GM18511 (cell line): ENCODE measurements around the gene PHAX.
"Not testable (repeated sequence)": the region's sequence is repeated elsewhere in the genome, so short reads cannot be mapped to it uniquely, and the experiment has no call there.

Source experiments
- ATAC-seq: cut with Tn5 transposase; IDR thresholded peaks from one replicate; pipeline ENCODE4 v1.9.1; 2021; ENCODE audit warnings: mild to moderate bottlenecking, moderate library complexity; ENCODE audit not compliant: unreplicated experiment

The PHAX gene

DNA sequence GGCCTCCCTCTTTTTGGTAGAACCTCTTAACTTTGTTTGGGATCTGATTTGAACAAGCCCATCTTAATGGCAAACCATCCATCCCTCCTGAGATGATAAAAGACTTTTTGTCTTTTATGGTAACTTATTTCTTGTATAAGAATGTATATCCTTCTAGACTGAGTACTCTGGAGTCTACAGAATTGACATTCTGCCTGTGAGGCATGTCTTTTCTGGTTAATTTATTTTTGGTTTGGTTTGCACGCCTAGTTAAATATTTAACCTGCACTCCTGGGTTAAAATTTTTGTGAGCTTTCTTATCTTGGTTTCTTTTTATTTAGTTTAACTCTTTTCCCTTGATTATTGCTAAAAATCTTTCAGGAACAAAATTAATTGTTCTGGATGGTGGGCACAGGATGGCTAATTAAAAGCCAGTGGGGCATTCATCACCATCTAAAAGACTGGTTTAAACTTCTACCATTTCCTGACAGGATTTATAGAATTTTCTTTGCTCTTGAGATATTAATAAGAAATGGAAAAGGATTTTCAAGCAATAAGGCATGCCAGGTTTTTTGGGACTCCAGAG lies 50.3 kb downstream of the PHAX start:
- peak; percentile 56 for ATAC-seq

DNA sequence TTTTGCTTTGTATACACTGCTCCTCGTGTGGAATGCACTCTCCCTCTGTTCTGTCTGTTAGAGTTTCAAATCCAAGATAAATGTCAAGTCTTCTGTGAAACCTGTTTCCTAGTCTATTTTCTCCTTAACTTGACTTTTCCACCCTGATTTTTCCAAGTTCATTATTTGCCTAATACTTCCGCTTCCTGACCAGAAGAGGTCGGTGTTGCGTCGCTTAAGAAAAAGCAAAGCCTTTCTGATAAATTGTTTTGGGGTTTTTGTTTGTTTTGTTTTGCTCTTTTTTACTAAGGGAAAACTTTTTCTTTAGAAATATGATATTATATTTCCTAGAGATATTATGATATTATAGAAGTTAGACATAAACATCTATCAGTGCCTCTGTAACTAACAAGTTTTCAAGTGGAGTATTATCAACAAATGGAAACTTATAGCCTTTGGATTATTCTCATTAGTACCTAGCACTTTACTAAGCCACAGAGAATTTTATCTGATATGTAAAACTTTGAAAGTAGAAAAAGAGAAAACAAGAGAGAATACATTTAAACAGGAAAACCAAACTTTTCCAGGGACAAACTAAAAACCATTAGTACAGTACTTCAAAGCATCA lies 55.8 kb downstream of the PHAX start:
- no peak for ATAC-seq

DNA sequence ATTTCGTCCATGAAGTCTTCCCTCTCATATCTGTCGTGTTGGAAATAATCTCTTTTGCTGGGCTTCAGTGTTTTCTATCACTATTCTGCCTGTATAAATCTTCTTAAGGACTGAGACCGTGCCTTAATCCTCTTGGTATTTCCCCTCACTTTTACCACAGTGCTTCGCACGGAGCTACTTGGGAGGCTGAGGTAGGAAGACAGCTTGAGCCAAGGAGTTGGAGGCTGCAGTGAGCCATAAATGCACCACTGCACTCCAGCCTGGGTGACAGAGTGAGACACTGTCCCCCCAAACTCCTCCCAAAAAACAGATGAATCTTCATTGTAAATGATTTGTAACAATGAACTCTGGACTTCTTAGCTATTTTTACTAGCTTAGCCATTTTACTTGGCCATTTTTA lies 57.8 kb downstream of the PHAX start:
- ATAC-seq, result no peak

DNA sequence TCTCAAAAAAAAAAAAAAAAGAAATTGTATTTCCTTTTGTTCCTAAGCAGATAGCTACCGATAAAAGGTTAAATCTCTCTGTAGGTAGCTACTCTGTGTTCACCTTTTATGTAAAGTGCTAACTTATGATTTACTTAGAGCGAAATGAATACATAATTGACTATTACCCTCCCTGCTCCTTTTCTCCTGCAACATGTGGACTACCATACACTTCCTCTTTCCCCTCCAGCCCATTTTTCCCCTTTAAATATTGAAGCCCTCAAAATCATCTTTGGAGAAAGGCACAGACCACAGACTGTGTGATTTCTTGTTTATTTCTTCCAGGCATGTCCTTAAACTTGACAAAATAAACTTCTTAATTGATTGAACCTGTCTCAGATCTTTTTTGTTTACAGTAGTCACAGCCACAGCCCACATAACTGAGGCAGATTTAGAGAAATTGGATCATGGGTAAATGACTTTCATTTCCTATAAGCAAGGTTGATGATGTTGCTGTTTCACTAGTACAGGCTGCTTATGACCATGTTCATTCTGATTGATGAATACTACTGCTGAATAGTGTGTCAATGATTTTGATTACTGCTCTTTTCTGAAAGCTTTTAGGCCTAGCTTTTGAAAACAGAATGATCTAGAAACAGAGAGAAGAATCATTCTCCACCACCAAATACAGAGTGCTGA lies 59.2 kb downstream of the PHAX start:
- ATAC-seq, result peak; percentile 73

DNA sequence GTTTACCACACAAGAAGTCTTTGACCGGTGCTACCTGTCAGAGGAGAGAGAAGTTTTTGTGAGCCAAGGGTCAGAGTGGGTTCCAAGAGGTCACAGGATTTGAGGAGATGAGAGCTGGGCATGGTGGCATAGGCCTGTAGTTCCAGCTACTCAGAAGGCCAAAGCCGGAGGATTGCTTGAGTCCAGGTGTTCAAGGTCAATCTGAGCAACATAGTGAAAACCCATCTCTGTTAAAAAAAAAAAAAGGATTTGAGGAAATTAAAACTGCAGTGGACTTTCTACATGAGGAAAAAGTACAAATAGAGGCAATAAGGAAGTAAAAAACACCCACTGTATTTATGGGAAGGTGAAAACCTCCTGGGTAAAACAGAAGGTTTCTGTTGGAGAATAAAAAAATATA lies 63.8 kb downstream of the PHAX start:
- no peak for ATAC-seq

DNA sequence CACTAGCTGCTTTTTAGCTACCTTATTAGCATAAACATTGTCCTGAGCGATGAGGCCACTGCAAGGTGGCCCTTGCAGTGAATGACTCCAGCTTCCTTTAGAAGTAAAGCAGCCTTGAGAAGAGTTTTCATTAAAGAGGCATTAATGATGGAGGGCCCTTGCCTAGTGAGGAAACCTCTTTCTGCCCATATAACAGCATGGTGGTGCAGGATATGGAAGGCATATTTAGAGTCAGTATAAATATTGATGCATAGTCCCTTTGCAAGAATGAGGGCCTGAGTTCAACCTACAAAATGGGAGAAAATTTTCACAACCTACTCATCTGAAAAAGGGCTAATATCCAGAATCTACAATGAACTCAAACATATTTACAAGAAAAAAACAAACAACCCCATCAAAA lies 69.4 kb downstream of the PHAX start:
- not testable (repeated sequence) for ATAC-seq

DNA sequence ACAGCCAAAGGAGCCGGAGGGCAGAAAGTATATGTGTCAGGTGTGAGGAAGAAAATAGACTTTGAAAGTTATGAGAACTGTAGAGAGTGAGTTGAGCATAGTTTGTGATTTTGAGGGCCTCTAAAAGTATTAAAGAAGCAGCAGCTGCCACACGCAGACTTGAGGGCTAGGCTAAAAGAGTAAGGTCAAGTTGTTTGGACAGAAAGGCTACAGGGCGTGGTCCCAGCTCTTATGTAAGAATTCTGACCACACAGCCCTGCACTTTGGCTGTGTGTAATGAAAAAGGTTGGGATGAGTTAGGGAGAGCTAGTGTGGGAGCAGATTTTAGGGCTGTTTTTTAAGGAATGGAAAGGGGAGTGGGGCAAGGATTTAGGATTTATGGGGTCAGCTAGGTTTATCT lies 70.9 kb downstream of the PHAX start:
- not testable (repeated sequence) for ATAC-seq

DNA sequence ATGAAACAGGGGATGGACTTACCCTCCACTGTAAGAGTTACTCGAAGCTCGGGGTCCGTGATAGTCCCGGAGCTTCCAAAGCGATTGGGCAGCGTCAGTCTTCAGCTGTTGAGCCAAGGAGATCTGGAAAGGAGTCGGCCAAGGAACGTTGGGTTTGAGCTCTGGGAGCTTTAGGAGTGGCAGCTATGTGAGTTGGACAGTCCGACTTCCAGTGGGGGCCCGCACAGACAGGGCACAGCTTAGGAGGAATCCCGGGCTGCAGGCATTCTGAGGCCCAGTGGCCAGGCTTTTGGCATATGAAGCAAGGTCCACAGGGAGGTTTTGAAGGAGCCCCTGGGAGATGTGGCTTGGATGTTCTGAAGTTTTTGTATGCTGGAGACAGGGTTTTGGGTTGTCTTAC lies 72.7 kb downstream of the PHAX start:
- ATAC-seq, result no peak

DNA sequence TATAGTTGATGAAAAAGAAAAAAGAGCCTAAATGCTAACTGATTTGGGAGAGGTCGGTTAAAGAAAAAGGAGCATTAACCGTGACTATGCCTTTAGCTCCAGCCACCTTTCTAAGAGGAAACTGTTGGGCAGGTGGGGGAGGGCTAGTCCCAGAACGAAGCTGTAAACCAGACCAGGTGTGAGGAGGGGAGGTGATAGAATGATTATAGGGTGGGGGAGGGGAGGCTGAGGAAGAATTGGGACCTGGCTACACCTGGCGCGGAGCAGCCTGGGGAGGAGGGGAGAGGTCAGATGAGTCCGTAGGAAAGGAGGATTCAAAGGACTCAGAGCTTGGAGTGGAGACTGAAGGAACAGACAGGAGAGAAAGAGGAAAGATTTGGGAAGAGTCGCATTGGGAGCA lies 73.4 kb downstream of the PHAX start:
- ATAC-seq, result no peak

DNA sequence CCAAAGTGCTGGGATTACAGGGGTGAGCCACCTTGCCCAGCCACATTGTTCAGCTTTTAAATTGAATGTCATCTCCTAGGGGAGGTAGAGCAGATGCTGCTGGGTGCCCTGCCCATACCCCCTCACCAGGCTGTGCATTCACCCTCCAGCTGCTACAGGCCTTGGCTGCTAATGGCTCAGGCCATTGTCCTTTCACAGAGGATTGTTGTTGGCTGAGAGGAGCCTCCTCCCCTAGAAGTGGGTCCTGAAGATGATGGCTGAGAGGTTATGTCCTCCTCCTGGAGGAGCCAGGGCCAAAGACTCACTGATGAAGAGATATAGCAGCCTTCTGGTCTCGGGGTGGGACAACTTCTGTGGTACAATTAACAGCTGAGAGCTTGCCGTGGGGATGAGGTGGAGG lies 74.6 kb downstream of the PHAX start:
- ATAC-seq, result no peak

DNA sequence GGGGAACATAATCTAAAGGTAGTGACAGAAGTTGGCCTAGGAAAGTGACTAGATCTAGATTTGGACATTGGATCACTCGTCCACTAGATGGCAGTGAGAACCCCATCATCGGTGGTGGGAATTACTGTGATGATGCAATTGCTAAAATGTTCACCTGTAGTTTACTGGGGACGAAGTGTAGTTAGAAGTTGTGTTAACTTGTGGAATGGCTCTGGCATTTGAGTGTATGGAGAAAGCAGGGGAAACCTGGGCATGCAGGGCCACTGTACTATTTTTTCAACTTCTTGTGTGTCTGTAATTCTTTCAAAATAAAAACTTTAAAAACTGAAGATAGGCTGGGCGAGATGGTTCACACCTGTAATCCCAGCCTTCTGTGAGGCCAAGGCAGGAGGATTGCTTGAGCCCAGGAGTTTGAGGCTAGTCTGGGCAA lies 75.5 kb downstream of the PHAX start:
- peak; percentile 68 for ATAC-seq
